UCSD-AML1 (cell line): ENCODE measurements around the gene APOL5.

Experiments used
- DNase-seq: peaks from one replicate; lab custom pipeline; 2025; ENCODE audit not compliant: unreplicated experiment; lab: John Stamatoyannopoulos, UW

The APOL5 gene

DNA sequence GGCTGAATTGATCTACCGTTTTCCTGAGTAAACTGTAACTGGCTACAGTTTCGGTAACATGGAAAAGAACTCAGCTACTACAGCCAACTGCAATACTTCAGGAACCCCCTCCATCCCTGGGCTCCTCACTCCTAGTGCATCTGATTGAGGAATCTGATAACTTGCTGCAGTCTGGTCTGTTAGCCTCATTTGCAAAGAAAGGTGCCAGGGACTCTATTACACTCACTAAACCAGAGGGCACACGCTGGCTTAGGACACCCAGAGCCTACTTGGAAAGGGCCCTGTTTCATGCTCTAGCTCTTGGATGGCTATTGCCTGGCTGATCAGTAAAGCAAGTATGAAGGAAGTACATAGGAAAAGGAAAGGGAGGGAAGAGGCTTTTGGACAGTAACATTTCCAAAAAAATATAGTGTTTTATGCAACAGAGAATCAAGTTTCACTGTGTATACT lies 22.3 kb downstream of the APOL5 start:
- DNase-seq, result no peak

GRCh38 chr22:35740616-35741015 lies 22.9 kb downstream of the APOL5 start:
- no peak for DNase-seq

- DNase-seq, result no peak
Observed at GRCh38 chr22:35742342-35743100, 24.8 kb downstream of the APOL5 start.

- no peak for DNase-seq
Observed at GRCh38 chr22:35743326-35743860, 25.7 kb downstream of the APOL5 start.

DNA sequence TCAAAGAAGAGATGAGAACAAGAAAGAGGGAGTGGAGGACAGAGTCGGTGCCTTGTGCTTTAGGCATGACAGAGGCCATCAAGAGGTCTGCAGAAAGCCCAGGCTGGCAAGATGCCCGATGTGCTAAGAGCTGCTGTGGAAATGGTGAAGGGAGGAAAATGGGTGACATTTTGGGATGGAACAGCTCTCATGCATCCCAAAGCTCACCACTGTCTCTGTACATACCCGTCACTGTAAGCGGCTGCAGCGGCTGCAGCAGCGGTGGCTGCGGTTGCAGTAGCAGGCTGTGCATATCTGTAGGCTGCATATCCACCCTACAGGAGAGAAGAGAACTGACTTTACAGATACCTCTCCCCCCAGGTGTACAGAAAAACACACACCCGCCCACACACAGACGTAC lies 28.6 kb downstream of the APOL5 start:
- no peak for DNase-seq

DNA sequence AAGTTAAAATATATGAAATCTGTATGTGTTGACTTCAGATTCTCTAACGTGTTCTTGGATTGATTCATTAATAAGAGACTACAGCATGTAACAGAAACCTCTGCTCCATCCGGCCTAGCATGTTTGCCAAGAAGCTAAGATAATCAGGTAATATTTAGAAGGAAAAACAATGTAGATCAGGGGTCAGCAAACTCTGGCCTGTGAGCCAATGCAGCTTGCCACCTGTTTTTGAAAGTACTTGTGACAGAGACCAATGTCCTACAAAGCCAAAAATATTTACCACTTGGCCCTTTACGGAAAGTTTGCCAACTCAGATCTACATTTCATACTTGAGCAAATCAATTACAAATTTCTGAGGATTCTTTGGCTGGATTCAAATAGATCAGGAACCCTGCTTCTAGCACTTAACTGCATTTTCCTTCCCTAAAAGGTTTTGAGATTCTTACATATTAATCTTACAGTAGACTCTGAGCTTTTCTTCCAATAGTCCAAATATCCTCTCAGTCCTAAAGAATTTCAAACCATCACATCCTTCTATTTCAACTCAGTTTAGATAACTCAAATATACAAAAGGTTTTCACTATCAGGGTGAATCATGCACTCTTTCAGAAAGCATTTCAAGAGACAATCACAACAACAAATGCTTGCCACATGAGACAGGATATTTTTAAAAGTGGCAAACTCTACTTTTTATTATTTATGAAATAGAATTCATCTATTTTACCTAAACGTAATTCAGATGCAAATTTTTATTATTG lies 29.5 kb downstream of the APOL5 start:
- DNase-seq, result no peak

GRCh38 chr22:35749808-35750207 lies 32.1 kb downstream of the APOL5 start:
- no peak for DNase-seq

GRCh38 chr22:35752006-35752862 lies 34.6 kb downstream of the APOL5 start:
- DNase-seq, result no peak

- no peak for DNase-seq
Observed at GRCh38 chr22:35752863-35753189, 35.2 kb downstream of the APOL5 start.

GRCh38 chr22:35754761-35755160 lies 37.1 kb downstream of the APOL5 start:
- DNase-seq, result no peak

- DNase-seq, result no peak
Observed at GRCh38 chr22:35756722-35757121, 39.0 kb downstream of the APOL5 start.

- no peak for DNase-seq
Observed at GRCh38 chr22:35758394-35758793, 40.7 kb downstream of the APOL5 start.

- no peak for DNase-seq
Observed at GRCh38 chr22:35761037-35761436, 43.4 kb downstream of the APOL5 start.

DNA sequence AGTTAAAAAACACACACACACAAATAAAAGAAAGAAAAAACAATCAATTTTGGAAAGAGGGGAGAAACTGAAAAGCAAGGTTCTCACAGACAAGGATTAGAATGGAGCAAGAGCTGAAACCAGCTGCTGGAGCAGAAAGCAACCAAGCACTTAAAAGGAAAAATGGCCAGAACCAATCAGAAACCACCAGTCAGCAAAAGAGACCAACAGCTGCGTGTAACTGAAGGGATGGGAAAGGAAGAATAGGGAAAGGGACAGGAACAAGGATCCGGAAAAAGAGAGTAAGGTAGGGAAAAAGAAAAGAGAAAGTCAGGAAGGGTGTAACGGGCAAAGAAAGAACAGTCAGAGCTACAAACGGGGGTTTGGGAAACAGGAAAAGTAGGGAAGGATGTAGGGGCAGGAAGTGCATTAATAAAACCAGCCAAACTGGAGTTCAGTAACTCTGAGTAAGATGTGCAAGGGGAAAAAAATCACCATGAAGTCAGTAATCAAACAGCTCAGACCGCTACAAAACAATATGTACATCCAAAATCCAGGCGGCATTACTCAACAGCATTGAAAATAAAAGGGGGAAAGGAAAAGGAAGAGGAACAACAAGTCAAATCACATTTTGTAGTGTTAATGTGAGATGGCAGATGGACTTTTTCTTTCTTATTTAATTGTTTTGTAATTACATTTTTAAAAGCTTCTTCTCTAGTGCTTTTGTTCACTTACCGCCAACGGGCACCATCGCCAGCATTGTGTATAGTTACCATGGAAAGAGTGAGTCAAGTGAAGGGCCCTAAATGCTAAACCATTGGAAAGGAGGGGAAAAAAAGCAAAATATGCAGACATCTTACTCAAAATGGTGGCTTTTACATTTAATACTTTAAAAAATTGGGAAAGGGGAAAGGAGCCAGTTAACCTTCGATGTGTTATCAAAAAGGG lies 49.2 kb downstream of the APOL5 start:
- DNase-seq, result no peak

DNA sequence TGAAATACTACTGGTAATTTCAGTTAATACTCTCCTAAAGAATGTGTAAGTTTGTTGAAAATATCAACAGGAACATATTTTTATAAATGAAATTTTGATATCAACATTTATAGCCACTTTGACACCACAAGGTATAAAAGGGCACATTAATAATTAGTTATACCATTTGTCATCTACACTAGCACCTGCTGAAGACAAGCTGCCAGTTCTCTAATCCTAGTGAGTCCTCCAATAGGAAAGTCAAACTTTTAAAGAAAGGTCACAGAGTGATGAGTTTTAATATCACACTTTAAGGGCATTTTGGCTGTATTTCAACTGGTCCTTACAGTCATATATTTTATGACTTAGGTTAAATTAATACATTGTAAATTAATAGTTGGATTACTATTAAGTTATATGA lies 52.3 kb downstream of the APOL5 start:
- DNase-seq, result no peak

DNA sequence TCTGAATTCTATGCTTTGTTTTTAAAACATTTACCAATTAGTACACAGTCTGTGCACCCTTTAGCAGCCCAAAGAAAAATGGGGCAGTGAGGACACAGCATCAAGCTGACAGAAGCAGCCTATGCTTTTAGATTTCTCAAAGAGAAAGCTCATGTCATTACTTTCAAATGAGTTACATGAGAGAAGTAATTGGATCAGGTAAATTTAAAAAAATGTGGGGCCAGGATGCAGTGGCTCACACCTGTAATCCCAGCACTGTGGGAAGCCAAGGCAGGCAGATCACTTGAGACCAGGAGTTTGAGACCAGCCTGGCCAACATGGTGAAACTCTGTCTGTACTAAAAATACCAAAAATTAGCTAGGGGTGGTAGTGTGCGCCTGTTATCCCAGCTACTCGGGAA lies 57.7 kb downstream of the APOL5 start:
- no peak for DNase-seq

DNA sequence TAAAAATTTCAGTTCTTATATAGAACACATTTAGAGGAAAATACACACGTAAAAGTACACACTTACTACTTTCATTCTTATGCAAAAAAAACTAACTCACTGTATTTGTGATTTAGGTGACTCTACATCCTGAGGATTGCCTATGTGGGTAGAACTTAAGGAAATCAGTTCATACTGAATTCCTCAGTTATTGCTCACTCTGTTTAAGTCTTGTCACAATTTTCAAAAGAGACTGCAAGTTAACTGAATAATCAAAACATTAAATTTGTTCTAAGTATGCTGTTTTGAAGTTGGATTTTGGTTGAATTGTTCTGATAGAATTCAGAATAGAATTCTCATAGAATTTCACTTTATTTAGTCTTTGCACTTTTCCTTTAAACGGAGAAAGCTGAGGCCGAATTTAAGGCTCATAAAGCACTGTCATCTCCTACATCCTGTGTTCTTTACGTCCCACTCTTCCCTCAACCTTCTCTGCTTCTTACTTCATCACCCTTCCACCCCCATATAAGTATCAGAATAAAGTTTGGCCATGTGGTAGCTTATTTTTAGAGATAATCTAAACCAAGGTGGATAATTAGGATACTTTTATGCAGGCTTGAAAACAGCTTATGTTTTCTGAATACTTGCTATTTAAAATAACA lies 59.8 kb downstream of the APOL5 start:
- no peak for DNase-seq
